ENCODE results near the gene ZMIZ1. TPM values are rescaled to one million over a fixed set of nuclear protein-coding genes. Genes with fewer than 3 reads are reported as not detected.
"Not testable (repeated sequence)": the region's sequence is repeated elsewhere in the genome, so short reads cannot be mapped to it uniquely, and the experiment has no call there.

The ZMIZ1 gene
- total RNA-seq, 1 experiment from 2014 or later: 42.3 TPM

DNA sequence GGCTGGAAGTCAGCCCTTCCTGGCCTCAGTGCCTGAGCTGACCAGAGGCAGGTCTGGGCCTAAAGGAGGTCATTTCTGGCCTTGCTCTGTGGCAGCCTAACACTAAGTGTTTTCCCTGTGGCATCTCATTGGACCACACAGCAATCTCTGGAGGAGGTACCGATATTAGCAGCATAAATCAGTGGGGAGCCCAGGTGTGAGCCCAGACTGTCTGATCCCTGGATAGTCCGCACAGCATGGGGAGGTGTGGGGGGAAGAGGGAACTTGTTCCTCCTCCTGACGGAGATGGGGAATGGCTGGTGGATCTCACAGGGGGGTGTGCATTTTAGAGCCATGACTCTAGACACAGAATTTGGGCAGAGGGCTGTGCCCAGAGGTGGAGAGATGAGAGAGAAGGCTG lies 267.5 kb downstream of the ZMIZ1 start:
- ChIA-PET POLR2A (no interaction called here), CTCF (no interaction called here)
- no peaks in the 10 kb centered on the region for H3K4me1 ChIP-seq
- Mint-ChIP-seq H3K27me3 (ENCODE audit: insufficient read depth, unreplicated experiment) (no peaks in the 10 kb centered on the region), H3K36me3 (ENCODE audit: insufficient read depth, unreplicated experiment) (no peaks in the 10 kb centered on the region), H3K27ac (ENCODE audit: unreplicated experiment) (no peak overlapping the region), H3K4me3 (ENCODE audit: unreplicated experiment) (no peak overlapping the region), H3K9me3 (ENCODE audit: unreplicated experiment) (no peaks in the 10 kb centered on the region), H3K4me1 (ENCODE audit: low read depth, unreplicated experiment) (no peaks in the 10 kb centered on the region)
- BruUV-seq (replicated peaks): no TSS peak
- no peak for DNase-seq
- no peaks in the 10 kb centered on the region for H3K36me3 ChIP-seq (ENCODE audit: control insufficient read depth, insufficient read depth, low read length)
- H3K4me3 ChIP-seq (ENCODE audit: low read depth, low read length): no peak overlapping the region
- no peak for TF ChIP-seq CTCF (IDR thresholded peaks at IDR 0.05; ENCODE audit: insufficient read depth in 1 of 2, low read depth in 1 of 2, low read length in 1 of 2, severe bottlenecking in 1 of 2, unreplicated experiment in 1 of 2)
- intact Hi-C loops (cut with micrococcal nuclease; ENCODE audit: unreplicated experiment): no loop called here
- H3K9me3 ChIP-seq: no peaks in the 10 kb centered on the region
- no peaks in the 10 kb centered on the region for H3K27me3 ChIP-seq (replicated peaks; ENCODE audit: control insufficient read depth, insufficient read depth, low read length)

DNA sequence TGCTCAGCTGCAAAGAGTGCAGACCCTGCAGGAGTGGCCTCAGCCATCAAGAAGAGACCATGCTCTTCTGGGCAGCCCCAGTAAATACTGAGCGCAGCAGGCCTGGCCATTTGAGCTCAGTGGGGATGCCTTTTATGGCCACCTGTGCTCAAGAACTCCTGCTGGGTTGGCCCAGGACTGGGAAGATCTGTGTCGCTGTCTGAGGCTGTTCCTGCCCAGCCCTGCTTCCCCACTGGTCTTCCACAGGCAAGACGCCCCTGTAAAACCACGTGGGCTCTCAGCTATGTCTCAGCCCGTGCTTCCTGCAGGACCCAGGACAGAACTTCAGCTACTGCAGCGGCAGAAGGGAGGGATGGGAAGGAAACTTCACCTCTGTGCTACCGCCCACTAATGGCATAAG lies 268.0 kb downstream of the ZMIZ1 start:
- no peaks in the 10 kb centered on the region for H3K36me3 ChIP-seq (ENCODE audit: control insufficient read depth, insufficient read depth, low read length)
- H3K4me1 ChIP-seq: no peaks in the 10 kb centered on the region
- Mint-ChIP-seq H3K9me3 (ENCODE audit: unreplicated experiment) (no peaks in the 10 kb centered on the region), H3K4me3 (ENCODE audit: unreplicated experiment) (no peak overlapping the region), H3K4me1 (ENCODE audit: low read depth, unreplicated experiment) (no peaks in the 10 kb centered on the region), H3K36me3 (ENCODE audit: insufficient read depth, unreplicated experiment) (no peaks in the 10 kb centered on the region), H3K27ac (ENCODE audit: unreplicated experiment) (no peak overlapping the region), H3K27me3 (ENCODE audit: insufficient read depth, unreplicated experiment) (no peaks in the 10 kb centered on the region)
- no peak overlapping the region for H3K4me3 ChIP-seq (ENCODE audit: low read depth, low read length)
- no peaks in the 10 kb centered on the region for H3K9me3 ChIP-seq
- no peak for TF ChIP-seq CTCF (IDR thresholded peaks at IDR 0.05; ENCODE audit: insufficient read depth in 1 of 2, low read depth in 1 of 2, low read length in 1 of 2, severe bottlenecking in 1 of 2, unreplicated experiment in 1 of 2)
- no TSS peak for BruUV-seq (replicated peaks)
- no peaks in the 10 kb centered on the region for H3K27me3 ChIP-seq (replicated peaks; ENCODE audit: control insufficient read depth, insufficient read depth, low read length)
- intact Hi-C loops (cut with micrococcal nuclease; ENCODE audit: unreplicated experiment): no loop called here
- DNase-seq: no peak
- ChIA-PET CTCF (no interaction called here), POLR2A (no interaction called here)

DNA sequence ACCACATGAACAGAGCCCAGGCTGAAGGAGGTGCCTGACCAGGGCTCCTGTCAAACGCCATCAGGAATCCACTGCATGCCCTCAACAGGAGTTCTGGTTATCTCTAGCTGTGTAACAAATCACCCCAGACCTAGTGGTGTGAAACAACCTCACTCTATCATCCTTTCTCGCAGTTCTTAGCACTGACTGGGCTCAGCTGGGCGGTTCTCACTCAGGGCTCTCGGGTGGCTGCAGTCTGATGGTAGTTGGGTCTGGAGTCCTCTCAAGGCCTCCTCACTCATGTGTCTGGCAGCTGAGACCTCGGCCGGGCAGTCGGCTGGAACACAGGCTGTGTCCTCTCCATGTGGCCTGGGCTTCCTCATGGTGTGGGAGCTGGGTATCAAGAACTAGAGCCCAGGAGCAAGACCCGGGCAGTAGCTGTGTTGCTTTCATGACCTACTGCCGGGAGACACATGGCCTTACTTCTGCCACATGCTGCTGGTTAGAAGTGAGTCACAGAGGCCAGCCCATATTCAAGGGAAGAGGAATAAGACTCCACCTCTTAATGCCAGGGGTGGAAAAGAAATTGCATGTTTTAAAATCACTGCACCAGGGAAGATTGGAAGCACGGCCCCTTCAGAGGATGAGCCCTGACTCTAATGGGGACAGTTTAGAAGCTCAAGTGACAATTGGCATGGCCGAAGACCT lies 269.2 kb downstream of the ZMIZ1 start:
- H3K27me3 ChIP-seq (replicated peaks; ENCODE audit: control insufficient read depth, insufficient read depth, low read length); DNase-seq; H3K4me3 ChIP-seq (ENCODE audit: low read depth, low read length); H3K4me1 ChIP-seq; H3K4me3 Mint-ChIP-seq (ENCODE audit: unreplicated experiment); H3K27ac Mint-ChIP-seq (ENCODE audit: unreplicated experiment); BruUV-seq (replicated peaks); H3K27me3 Mint-ChIP-seq (ENCODE audit: insufficient read depth, unreplicated experiment); H3K4me1 Mint-ChIP-seq (ENCODE audit: low read depth, unreplicated experiment); H3K9me3 Mint-ChIP-seq (ENCODE audit: unreplicated experiment); POLR2A ChIA-PET; CTCF ChIA-PET; intact Hi-C loops (cut with micrococcal nuclease; ENCODE audit: unreplicated experiment); H3K36me3 Mint-ChIP-seq (ENCODE audit: insufficient read depth, unreplicated experiment); H3K36me3 ChIP-seq (ENCODE audit: control insufficient read depth, insufficient read depth, low read length); H3K9me3 ChIP-seq: not testable (repeated sequence)

- Mint-ChIP-seq H3K27ac (ENCODE audit: unreplicated experiment) (no peak overlapping the region), H3K4me1 (ENCODE audit: low read depth, unreplicated experiment) (no peaks in the 10 kb centered on the region), H3K36me3 (ENCODE audit: insufficient read depth, unreplicated experiment) (no peaks in the 10 kb centered on the region), H3K27me3 (ENCODE audit: insufficient read depth, unreplicated experiment) (no peaks in the 10 kb centered on the region), H3K4me3 (ENCODE audit: unreplicated experiment) (no peak overlapping the region), H3K9me3 (ENCODE audit: unreplicated experiment) (no peaks in the 10 kb centered on the region)
- POLR2A ChIA-PET: no interaction called here
- DNase-seq: no peak
- BruUV-seq (replicated peaks): no TSS peak
- no peak for TF ChIP-seq CTCF (IDR thresholded peaks at IDR 0.05; ENCODE audit: insufficient read depth in 1 of 2, low read depth in 1 of 2, low read length in 1 of 2, severe bottlenecking in 1 of 2, unreplicated experiment in 1 of 2)
- Histone ChIP-seq H3K4me1 (no peaks in the 10 kb centered on the region), H3K9me3 (no peaks in the 10 kb centered on the region), H3K27me3 (replicated peaks; ENCODE audit: control insufficient read depth, insufficient read depth, low read length) (no peaks in the 10 kb centered on the region), H3K36me3 (ENCODE audit: control insufficient read depth, insufficient read depth, low read length) (no peaks in the 10 kb centered on the region), H3K4me3 (ENCODE audit: low read depth, low read length) (no peak overlapping the region)
- intact Hi-C loops (cut with micrococcal nuclease; ENCODE audit: unreplicated experiment): no loop called here
- CTCF ChIA-PET: no interaction called here
Measured at GRCh38 chr10:79339266-79339665, 270.5 kb downstream of the ZMIZ1 start.

Data from Caco-2 (cell line).